ENCODE data around the gene MYRIP.

DNA sequence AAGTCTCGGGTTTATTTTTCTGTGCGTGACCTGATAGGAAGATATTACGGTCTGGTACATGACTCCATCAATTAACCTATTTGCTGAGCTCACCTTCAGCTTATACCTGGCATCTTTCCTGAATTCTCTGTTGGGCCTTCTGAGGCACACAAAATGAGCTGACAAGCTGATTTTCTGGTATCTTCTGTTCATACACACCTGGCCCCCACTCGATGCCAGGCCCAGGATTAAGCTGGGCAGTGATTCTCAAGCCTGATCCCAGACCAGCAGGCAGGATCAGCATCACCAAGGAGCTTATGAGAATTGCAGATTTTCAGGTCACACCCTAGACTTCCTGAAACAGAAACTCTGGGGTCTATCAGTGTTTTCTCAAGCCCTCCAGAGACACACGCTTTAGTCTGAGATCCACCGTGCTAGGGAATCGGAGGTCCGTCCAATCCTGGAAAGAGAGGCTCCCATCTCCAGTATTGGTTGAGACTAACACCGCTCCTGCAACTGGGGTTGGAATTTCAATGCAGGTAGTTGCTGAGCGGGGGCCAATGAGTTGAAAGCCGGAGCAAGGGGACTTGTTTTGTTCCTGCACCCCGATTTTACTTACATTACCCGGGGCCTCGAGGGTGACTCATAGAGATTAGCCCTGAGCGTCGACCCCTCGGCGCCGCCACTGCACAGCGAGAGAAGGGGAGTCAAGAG is 499.5 kb downstream of the MYRIP start:
- TF ChIP-seq ELF4 (IDR thresholded peaks at IDR 0.05) (no peak), FOXM1 (IDR thresholded peaks at IDR 0.05; ENCODE audit: borderline replicate concordance) (no peak), ZNF384 (IDR thresholded peaks at IDR 0.05) (no peak), LEF1 (IDR thresholded peaks at IDR 0.05; ENCODE audit: borderline replicate concordance) (no peak), BHLHE40 (IDR thresholded peaks at IDR 0.05; ENCODE audit: borderline replicate concordance) (no peak)
